GM21423 (cell line): Measurements from ENCODE around the gene TUT4.
"Not testable (repeated sequence)": the region's sequence is repeated elsewhere in the genome, so short reads cannot be mapped to it uniquely, and the experiment has no call there.

ENCODE experiments used
- ATAC-seq: cut with Tn5 transposase; IDR thresholded peaks from one replicate; pipeline ENCODE4 v1.9.1; 2021; ENCODE audit warnings: mild to moderate bottlenecking, moderate library complexity; ENCODE audit not compliant: unreplicated experiment

Gene TUT4

GRCh38 chr1:52552505-52553361 is at the start of gene TUT4:
Gene TUT4, minus strand, starts transcription at chr1:52553092. Its CDS starts 26,812 bp downstream, at chr1:52526280.
- ATAC-seq, result peak; percentile 44

GRCh38 chr1:52601991-52602855 is 49.3 kb upstream of the TUT4 start, which contains the start of gene GPX7:
Gene GPX7, plus strand, starts transcription at chr1:52602371. Its CDS starts 39 bp downstream, at chr1:52602410.
- no peak for ATAC-seq

- no peak for ATAC-seq
Observed at GRCh38 chr1:52601519-52601918, 48.6 kb upstream of the TUT4 start.

GRCh38 chr1:52600533-52601179 is 47.8 kb upstream of the TUT4 start:
- no peak for ATAC-seq

- no peak for ATAC-seq
Observed at GRCh38 chr1:52599236-52599635, 46.3 kb upstream of the TUT4 start.

GRCh38 chr1:52598729-52599128 is 45.8 kb upstream of the TUT4 start:
- ATAC-seq, result no peak

- ATAC-seq, result no peak
Observed at GRCh38 chr1:52597912-52598311, 45.0 kb upstream of the TUT4 start.

GRCh38 chr1:52595061-52595460 is 42.2 kb upstream of the TUT4 start:
- no peak for ATAC-seq

GRCh38 chr1:52593495-52593894 is 40.6 kb upstream of the TUT4 start:
- no peak for ATAC-seq

GRCh38 chr1:52592637-52593323 is 39.9 kb upstream of the TUT4 start:
- no peak for ATAC-seq

GRCh38 chr1:52590266-52590665 is 37.4 kb upstream of the TUT4 start:
- no peak for ATAC-seq

GRCh38 chr1:52588535-52588934 is 35.6 kb upstream of the TUT4 start:
- ATAC-seq, result no peak

- no peak for ATAC-seq
Observed at GRCh38 chr1:52588027-52588426, 35.1 kb upstream of the TUT4 start.

GRCh38 chr1:52585474-52585873 is 32.6 kb upstream of the TUT4 start:
- ATAC-seq, result no peak

GRCh38 chr1:52582116-52582696 is 29.3 kb upstream of the TUT4 start:
- ATAC-seq, result no peak

GRCh38 chr1:52580283-52580682 is 27.4 kb upstream of the TUT4 start:
- ATAC-seq, result no peak

GRCh38 chr1:52579415-52579814 is 26.5 kb upstream of the TUT4 start:
- ATAC-seq, result no peak

GRCh38 chr1:52578066-52578465 is 25.2 kb upstream of the TUT4 start:
- ATAC-seq, result not testable (repeated sequence)

GRCh38 chr1:52576074-52576473 is 23.2 kb upstream of the TUT4 start:
- no peak for ATAC-seq

- ATAC-seq, result no peak
Observed at GRCh38 chr1:52574594-52574993, 21.7 kb upstream of the TUT4 start.
